Measurements from ENCODE around the gene MX1.

Gene MX1

GRCh38 chr21:41508415-41509144 lies 82.5 kb downstream of the MX1 start:
- Mint-ChIP-seq H3K36me3 (ENCODE audit: low read depth) (no peaks in the 10 kb centered on the region), H3K27me3 (ENCODE audit: low read depth, poor library complexity) (peaks cover 66% of the 10 kb centered on the region), H3K4me3 (peak overlapping the region; percentile 28), H3K9me3 (no peaks in the 10 kb centered on the region), H3K4me1 (peaks cover 29% of the 10 kb centered on the region), H3K27ac (no peak overlapping the region)
- no peak for DNase-seq
- TF ChIP-seq CTCF (IDR thresholded peaks at IDR 0.05): no peak

Measured in nephron progenitor cell (in vitro differentiated cells).